Ramos (cell line): ENCODE data around the gene FBLN2.

Experiments
- in situ Hi-C: fragments of 300-500 bp; cut with MboI; formaldehyde crosslinking; loops from one replicate; pipeline ENCODE4 v1.14.3; 2022; ENCODE audit warnings: low sequenced_read_pairs; ENCODE audit not compliant: unreplicated experiment

FBLN2 gene

GRCh38 chr3:13595485-13595884 is 46.6 kb downstream of the FBLN2 start:
- in situ Hi-C loops: no loop called here

GRCh38 chr3:13596426-13597205 is 47.7 kb downstream of the FBLN2 start:
- in situ Hi-C loops: no loop called here

- in situ Hi-C loops: no loop called here
Measured at GRCh38 chr3:13597661-13598060, 48.7 kb downstream of the FBLN2 start.

GRCh38 chr3:13598201-13598600 is 49.3 kb downstream of the FBLN2 start:
- in situ Hi-C loops: no loop called here

GRCh38 chr3:13598926-13599886 is 50.3 kb downstream of the FBLN2 start:
- in situ Hi-C loops: no loop called here

GRCh38 chr3:13599887-13600450 is 51.0 kb downstream of the FBLN2 start:
- in situ Hi-C loops: no loop called here

- in situ Hi-C loops: no loop called here
Measured at GRCh38 chr3:13600950-13601691, 52.2 kb downstream of the FBLN2 start.

GRCh38 chr3:13601692-13602080 is 52.8 kb downstream of the FBLN2 start:
- in situ Hi-C loops: no loop called here

GRCh38 chr3:13605555-13605954 is 56.6 kb downstream of the FBLN2 start:
- in situ Hi-C loops: no loop called here

GRCh38 chr3:13607821-13608597 is 59.1 kb downstream of the FBLN2 start:
- in situ Hi-C loops: no loop called here

GRCh38 chr3:13608969-13609725 is 60.2 kb downstream of the FBLN2 start:
- in situ Hi-C loops: no loop called here

GRCh38 chr3:13610006-13610570 is 61.2 kb downstream of the FBLN2 start:
- in situ Hi-C loops: no loop called here

- in situ Hi-C loops: no loop called here
Measured at GRCh38 chr3:13611221-13611620, 62.3 kb downstream of the FBLN2 start.

GRCh38 chr3:13612829-13613228 is 63.9 kb downstream of the FBLN2 start:
- in situ Hi-C loops: no loop called here

GRCh38 chr3:13613343-13614190 is 64.6 kb downstream of the FBLN2 start:
- in situ Hi-C loops: no loop called here

GRCh38 chr3:13614607-13615006 is 65.7 kb downstream of the FBLN2 start:
- in situ Hi-C loops: no loop called here

- in situ Hi-C loops: no loop called here
Measured at GRCh38 chr3:13615019-13615528, 66.1 kb downstream of the FBLN2 start.
